Right hindlimb (tissue), 1 donor: ENCODE measurements around the gene TMF1.
A peak's percentile ranks its signal among the peaks of the same experiment; 100 is the strongest.

Experiments used
- DNase-seq: peaks from one replicate; pipeline ENCODE4 v3.0.0-alpha.2; 2018

The TMF1 gene

DNA sequence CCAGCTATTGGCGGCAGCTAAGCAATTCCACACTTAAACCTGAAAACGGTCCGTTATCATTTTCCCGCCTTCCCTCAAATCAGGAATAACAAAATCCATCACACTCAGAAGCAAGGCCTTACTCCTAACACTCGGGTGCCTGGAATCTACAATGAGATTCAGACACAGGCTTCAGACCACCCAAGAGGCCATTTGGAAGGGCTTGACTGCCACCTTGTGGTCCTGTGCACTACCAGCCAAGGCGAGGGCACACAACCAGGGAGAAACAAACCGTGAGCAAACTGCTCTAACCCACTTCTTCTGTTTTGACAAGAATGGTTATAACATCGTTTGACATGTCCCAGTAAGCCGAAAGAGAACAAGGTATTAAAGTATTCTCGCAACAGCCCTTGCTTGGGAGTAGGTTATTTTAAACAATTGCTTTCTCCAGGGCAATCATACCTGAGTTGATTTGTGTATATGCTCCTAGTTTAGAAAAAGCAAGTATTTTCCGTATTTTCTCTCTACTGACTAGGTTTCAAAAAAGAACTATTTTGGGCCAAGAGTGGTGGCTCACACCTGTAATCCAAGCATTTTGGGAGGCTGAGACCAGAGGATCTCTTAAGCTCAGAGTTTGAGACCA is 79.7 kb downstream of the TMF1 start:
- DNase-seq = peak; percentile 58
